AG04450 (cell line): ENCODE data around the gene TSPAN4. TPM values are rescaled to one million over a fixed set of nuclear protein-coding genes. Genes with fewer than 3 reads are reported as not detected.

Experiments used
- CTCF ChIA-PET: fragments of 300-600, 350-600 bp; formaldehyde crosslinking; extraction: SDS; loops from one replicate; lab custom pipeline; 2022; ENCODE audit warnings: antibody characterized with exemption, inconsistent platforms; lab: Charles Lee
- POLR2A ChIA-PET: fragments of 350-600 bp; formaldehyde crosslinking; extraction: SDS; loops from one replicate; lab custom pipeline; 2021; ENCODE audit warnings: antibody characterized with exemption, inconsistent platforms; lab: Yijun Ruan, JAX
- DNase-seq: peaks from one replicate; pipeline ENCODE4 v3.0.0-alpha.2; 2011; ENCODE audit warnings: low read depth, low spot score
- H3K27ac ChIP-seq: one replicate; pipeline ENCODE4 v1.5.1; 2012; ENCODE audit warnings: low read depth, low read length, control low read depth
- H3K27me3 ChIP-seq: one replicate; pipeline ENCODE4 v1.6.0; 2012; ENCODE audit warnings: low read length; ENCODE audit not compliant: control insufficient read depth, insufficient read depth
- H3K4me3 ChIP-seq: 2 replicates; pipeline ENCODE4 v1.5.1; 2011; ENCODE audit warnings: mild to moderate bottlenecking, low read depth, low read length, control low read depth
- H3K9me3 ChIP-seq: 2 replicates; pipeline ENCODE4 v1.5.1; 2012; ENCODE audit warnings: low read length; ENCODE audit not compliant: control insufficient read depth, insufficient read depth
- polyA plus RNA-seq: library from polyadenylated mRNA; depleted of rRNA; stranded (reverse); fragments of >200 nt; gene quantifications from 2 replicates; pipeline ENCODE4 v1.2.3, GENCODE V29; 2011
- TF ChIP-seq, protein P1 (sequence below): IDR thresholded peaks from 2 replicates; pipeline ENCODE4 v1.5.1; 2011; ENCODE audit warnings: low read depth, low read length, control low read depth, inconsistent platforms

Gene TSPAN4
- polyA plus RNA-seq, 1 experiment = 92.6 TPM

DNA sequence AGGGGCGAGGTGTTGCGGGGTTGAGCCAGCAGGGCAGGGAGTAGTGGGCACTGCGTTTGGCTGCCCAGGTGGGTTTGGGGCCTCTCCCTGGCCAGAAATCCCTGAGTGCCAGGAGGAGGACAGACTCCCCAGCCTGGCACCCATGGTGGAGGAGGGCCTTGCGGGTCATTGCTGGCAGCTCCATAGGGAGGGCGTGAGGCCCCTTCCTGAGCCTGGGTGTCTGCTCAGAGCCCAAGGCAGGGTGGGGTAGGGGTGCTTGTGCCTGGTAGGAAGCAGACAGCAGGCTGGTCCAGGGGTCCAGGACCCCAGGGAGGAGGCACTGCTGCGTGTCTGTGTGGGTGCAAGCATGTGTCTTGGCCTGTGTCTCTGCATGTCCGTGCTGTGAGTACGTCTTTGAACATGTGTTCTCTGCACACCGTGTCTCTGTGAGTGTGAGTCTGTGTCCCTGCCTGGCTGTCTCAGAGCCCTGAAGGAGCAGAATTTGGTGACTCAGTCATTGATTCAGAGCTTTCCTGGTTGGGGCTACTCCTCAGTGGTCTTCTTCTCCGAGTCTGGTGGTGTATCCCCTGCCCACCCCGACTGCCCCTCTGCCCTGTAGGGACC is 3.9 kb downstream of the TSPAN4 start:
- Histone ChIP-seq H3K27me3 (no peaks in the 10 kb centered on the region), H3K27ac (peak overlapping the region; percentile 97), H3K4me3 (no peak overlapping the region), H3K9me3 (no peaks in the 10 kb centered on the region; the same call in 1 of the 2 replicates)
- ChIA-PET CTCF (interaction anchor here (1.2 kb wide), 1 partner anchor 15 kb away, joined by 8 read pairs; no protein-coding TSS in a partner anchor), POLR2A (interaction anchor here (0.8 to 1.6 kb wide), 4 partner anchors 13 to 27 kb away, joined by 4 to 6 read pairs (median 4); partner anchors contain the start of gene PNPLA2)
- TF ChIP-seq, protein P1, sequence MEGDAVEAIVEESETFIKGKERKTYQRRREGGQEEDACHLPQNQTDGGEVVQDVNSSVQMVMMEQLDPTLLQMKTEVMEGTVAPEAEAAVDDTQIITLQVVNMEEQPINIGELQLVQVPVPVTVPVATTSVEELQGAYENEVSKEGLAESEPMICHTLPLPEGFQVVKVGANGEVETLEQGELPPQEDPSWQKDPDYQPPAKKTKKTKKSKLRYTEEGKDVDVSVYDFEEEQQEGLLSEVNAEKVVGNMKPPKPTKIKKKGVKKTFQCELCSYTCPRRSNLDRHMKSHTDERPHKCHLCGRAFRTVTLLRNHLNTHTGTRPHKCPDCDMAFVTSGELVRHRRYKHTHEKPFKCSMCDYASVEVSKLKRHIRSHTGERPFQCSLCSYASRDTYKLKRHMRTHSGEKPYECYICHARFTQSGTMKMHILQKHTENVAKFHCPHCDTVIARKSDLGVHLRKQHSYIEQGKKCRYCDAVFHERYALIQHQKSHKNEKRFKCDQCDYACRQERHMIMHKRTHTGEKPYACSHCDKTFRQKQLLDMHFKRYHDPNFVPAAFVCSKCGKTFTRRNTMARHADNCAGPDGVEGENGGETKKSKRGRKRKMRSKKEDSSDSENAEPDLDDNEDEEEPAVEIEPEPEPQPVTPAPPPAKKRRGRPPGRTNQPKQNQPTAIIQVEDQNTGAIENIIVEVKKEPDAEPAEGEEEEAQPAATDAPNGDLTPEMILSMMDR = no peak
- no peak for DNase-seq

DNA sequence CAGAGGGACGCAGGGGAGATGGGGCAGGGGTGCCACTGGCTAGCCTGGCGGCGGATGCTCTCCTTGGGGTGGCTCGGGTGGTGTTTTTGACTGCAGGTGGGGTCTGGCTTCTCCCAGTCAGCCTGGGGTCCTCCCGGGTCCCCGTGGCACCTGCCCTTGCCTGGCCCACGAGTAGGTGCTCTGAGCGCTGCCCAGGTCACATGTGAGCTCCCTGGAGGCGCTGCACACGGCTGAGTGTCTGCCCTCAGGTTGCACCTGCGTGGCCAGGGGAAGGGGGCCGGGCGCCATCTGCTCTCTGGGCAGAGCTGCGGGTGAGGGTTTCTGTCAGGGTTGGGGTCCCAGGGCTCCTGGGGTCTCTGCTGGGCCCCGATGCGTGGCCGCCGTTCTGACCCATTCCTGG is 5.2 kb downstream of the TSPAN4 start:
- Histone ChIP-seq H3K9me3 (no peaks in the 10 kb centered on the region; the same call in 1 of the 2 replicates), H3K27ac (no peak overlapping the region), H3K27me3 (no peaks in the 10 kb centered on the region), H3K4me3 (no peak overlapping the region)
- DNase-seq = no peak
- TF ChIP-seq, protein P1 = no peak
- POLR2A ChIA-PET = interaction anchor here (1.9 kb wide), 1 partner anchor 12 kb away, joined by 6 read pairs; no protein-coding TSS in a partner anchor
- CTCF ChIA-PET = interaction anchor here (1.4 to 1.5 kb wide), 3 partner anchors 10 to 12 kb away, joined by 3 to 4 read pairs (median 4); no protein-coding TSS in a partner anchor

DNA sequence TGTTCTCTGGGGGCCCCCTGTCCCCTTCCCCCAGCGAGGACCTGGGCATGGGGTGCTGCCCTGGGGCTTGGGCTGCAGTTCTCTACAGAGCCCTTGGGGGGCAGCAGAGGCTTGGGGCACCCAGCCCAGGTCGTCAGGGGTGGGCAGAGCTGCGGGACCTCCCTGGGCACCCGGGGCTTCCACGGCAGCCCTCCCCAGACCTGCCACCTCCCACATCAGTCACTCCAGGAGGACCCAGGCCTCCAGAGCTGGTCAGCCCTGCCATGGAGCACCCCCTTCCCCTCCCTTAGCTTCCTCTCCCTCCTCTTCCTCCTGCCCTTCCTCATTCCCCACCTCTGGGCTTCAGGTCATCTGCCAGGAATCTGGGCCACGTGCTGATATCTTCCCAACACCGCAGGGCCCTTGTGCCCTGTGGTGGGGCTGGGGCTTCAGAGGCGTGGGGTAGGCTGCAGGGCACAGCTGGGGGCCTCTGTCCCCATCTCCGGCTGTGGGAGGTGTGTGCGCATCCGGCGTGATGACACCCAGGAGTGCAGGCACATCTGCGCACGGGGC is 5.8 kb downstream of the TSPAN4 start:
- no peaks in the 10 kb centered on the region for H3K27me3 ChIP-seq
- no peaks in the 10 kb centered on the region; the same call in 1 of the 2 replicates for H3K9me3 ChIP-seq
- CTCF ChIA-PET = interaction anchor here (0.6 to 1.5 kb wide), 4 partner anchors 10 to 127 kb away, joined by 3 to 4 read pairs (median 4); no protein-coding TSS in a partner anchor
- no peak overlapping the region for H3K27ac ChIP-seq
- DNase-seq = no peak
- POLR2A ChIA-PET = interaction anchor here (1.9 kb wide), 1 partner anchor 11 kb away, joined by 6 read pairs; no protein-coding TSS in a partner anchor
- no peak overlapping the region; the same call in 1 of the 2 replicates for H3K4me3 ChIP-seq
- TF ChIP-seq, protein P1 = peak; percentile 82

DNA sequence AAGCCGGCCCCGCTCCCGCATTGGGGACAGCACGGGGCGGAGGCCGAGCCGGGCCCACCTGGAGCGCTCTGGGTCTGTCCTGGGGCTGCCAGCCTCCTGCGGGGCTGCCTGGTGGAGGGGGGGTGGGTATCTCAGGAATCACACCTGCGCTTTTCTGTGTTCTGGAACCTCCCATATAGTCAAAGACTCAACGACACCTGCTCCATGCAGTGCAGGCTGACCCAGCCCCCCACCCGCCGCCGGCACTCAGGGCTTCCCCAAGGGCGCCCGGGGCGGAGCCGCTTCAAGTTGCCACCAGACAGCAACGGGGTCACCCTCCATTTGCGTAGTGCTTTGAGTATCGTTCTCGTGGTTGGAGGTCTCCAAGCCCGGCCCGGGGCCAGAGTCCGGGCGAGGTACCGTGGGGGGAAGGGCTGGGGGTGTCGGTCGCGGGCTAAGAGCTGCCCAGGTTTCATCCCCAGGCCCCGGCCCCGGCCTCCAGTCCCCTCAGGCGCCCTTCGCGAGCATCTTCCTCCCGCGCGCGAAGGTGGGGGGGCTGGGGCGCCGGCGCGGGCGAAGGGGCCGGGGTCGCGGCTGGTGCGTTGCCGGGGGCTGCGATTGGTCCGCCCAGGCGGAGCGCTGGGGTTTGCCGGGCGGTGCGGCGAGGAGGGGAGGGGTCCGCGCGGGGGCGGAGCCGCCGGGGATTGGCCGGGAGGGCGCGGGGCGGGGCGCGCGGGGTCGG is 6.6 kb downstream of the TSPAN4 start:
- Histone ChIP-seq H3K9me3 (no peaks in the 10 kb centered on the region; the same call in 1 of the 2 replicates), H3K27me3 (no peaks in the 10 kb centered on the region), H3K4me3 (peak overlapping the region; percentile 54), H3K27ac (no peak overlapping the region)
- CTCF ChIA-PET = interaction anchor here (1.4 kb wide), 1 partner anchor 11 kb away, joined by 4 read pairs; no protein-coding TSS in a partner anchor
- POLR2A ChIA-PET = interaction anchor here (1.9 kb wide), 1 partner anchor 10 kb away, joined by 6 read pairs; no protein-coding TSS in a partner anchor
- TF ChIP-seq, protein P1 = no peak
- DNase-seq = no peak
